Stimulated activated effector memory CD8-positive, alpha-beta T cell treated with anti-CD3 and anti-CD28 coated beads, Interleukin-12 subunit alpha, Interleukin-12 subunit beta, amount 100 ng/mL, for 72 hours (primary cell): Measurements from ENCODE around the gene SLC26A1.
A peak's percentile ranks its signal among the peaks of the same experiment; 100 is the strongest.

ENCODE experiments used
- ATAC-seq: fragments of 150-1000 bp; cut with Tn5 transposase; 2 replicates; pipeline ENCODE4 v1.10.0; 2021
- DNase-seq, 2 donors: peaks; one replicate each; pipeline ENCODE4 v3.0.0; 2021 to 2022; ENCODE audit warnings: low spot score in 2 of 2
- H3K27ac Mint-ChIP-seq: one replicate; pipeline ENCODE4 v1.8.0; 2022; ENCODE audit warnings: mild to moderate bottlenecking, mixed read lengths
- H3K36me3 Mint-ChIP-seq: one replicate; pipeline ENCODE4 v1.8.0; 2022; ENCODE audit warnings: mild to moderate bottlenecking, mixed read lengths
- H3K4me1 Mint-ChIP-seq: one replicate; pipeline ENCODE4 v1.8.0; 2022; ENCODE audit warnings: mixed read lengths
- H3K4me3 Mint-ChIP-seq: one replicate; pipeline ENCODE4 v1.8.0; 2022; ENCODE audit warnings: mild to moderate bottlenecking, mixed read lengths
- H3K9me3 Mint-ChIP-seq: one replicate; pipeline ENCODE4 v1.8.0; 2022; ENCODE audit warnings: mixed read lengths

SLC26A1 gene

GRCh38 chr4:1032861-1033260, 39.7 kb upstream of the SLC26A1 start:
- H3K9me3 Mint-ChIP-seq: no peaks in the 10 kb centered on the region
- H3K4me3 Mint-ChIP-seq: no peak overlapping the region
- no peaks in the 10 kb centered on the region for H3K4me1 Mint-ChIP-seq
- DNase-seq (no peak), ATAC-seq (no peak)
- no peaks in the 10 kb centered on the region for H3K36me3 Mint-ChIP-seq
- no peak overlapping the region for H3K27ac Mint-ChIP-seq

- Mint-ChIP-seq H3K9me3 (no peaks in the 10 kb centered on the region), H3K4me3 (no peak overlapping the region), H3K4me1 (no peaks in the 10 kb centered on the region), H3K27ac (no peak overlapping the region), H3K36me3 (no peaks in the 10 kb centered on the region)
- ATAC-seq: no peak
- no peak for DNase-seq
Observed at GRCh38 chr4:1031956-1032795, 39.0 kb upstream of the SLC26A1 start.

GRCh38 chr4:1031346-1031745, 38.1 kb upstream of the SLC26A1 start:
- no peak overlapping the region for H3K27ac Mint-ChIP-seq
- DNase-seq (no peak), ATAC-seq (no peak)
- H3K36me3 Mint-ChIP-seq: no peaks in the 10 kb centered on the region
- H3K4me1 Mint-ChIP-seq: no peaks in the 10 kb centered on the region
- no peak overlapping the region for H3K4me3 Mint-ChIP-seq
- no peaks in the 10 kb centered on the region for H3K9me3 Mint-ChIP-seq

- H3K27ac Mint-ChIP-seq: no peak overlapping the region
- no peaks in the 10 kb centered on the region for H3K36me3 Mint-ChIP-seq
- no peak overlapping the region for H3K4me3 Mint-ChIP-seq
- peaks cover 6% of the 10 kb centered on the region for H3K4me1 Mint-ChIP-seq
- no peak for ATAC-seq
- DNase-seq: no peak
- H3K9me3 Mint-ChIP-seq: no peaks in the 10 kb centered on the region
Observed at GRCh38 chr4:1030559-1030958, 37.4 kb upstream of the SLC26A1 start.

GRCh38 chr4:1030031-1030430, 36.8 kb upstream of the SLC26A1 start:
- Mint-ChIP-seq H3K4me3 (no peak overlapping the region), H3K4me1 (peaks cover 6% of the 10 kb centered on the region), H3K27ac (no peak overlapping the region), H3K36me3 (peaks cover 4% of the 10 kb centered on the region), H3K9me3 (no peaks in the 10 kb centered on the region)
- ATAC-seq: no peak
- no peak for DNase-seq

GRCh38 chr4:1029529-1029928, 36.3 kb upstream of the SLC26A1 start:
- ATAC-seq (no peak), DNase-seq (no peak)
- Mint-ChIP-seq H3K9me3 (no peaks in the 10 kb centered on the region), H3K36me3 (peaks cover 6% of the 10 kb centered on the region), H3K4me1 (peaks cover 6% of the 10 kb centered on the region), H3K4me3 (no peak overlapping the region), H3K27ac (no peak overlapping the region)

- Mint-ChIP-seq H3K36me3 (peaks cover 6% of the 10 kb centered on the region), H3K4me3 (no peak overlapping the region), H3K4me1 (peaks cover 6% of the 10 kb centered on the region), H3K27ac (no peak overlapping the region), H3K9me3 (no peaks in the 10 kb centered on the region)
- ATAC-seq: no peak
- no peak for DNase-seq
Observed at GRCh38 chr4:1028574-1029220, 35.5 kb upstream of the SLC26A1 start.

GRCh38 chr4:1027915-1028238, 34.7 kb upstream of the SLC26A1 start:
- H3K27ac Mint-ChIP-seq: no peak overlapping the region
- H3K9me3 Mint-ChIP-seq: no peaks in the 10 kb centered on the region
- DNase-seq: no peak
- peaks cover 6% of the 10 kb centered on the region for H3K36me3 Mint-ChIP-seq
- peaks cover 6% of the 10 kb centered on the region for H3K4me1 Mint-ChIP-seq
- no peak overlapping the region for H3K4me3 Mint-ChIP-seq
- no peak for ATAC-seq

GRCh38 chr4:1027219-1027914, 34.2 kb upstream of the SLC26A1 start:
- ATAC-seq (no peak), DNase-seq (no peak)
- no peaks in the 10 kb centered on the region for H3K9me3 Mint-ChIP-seq
- H3K4me3 Mint-ChIP-seq: no peak overlapping the region
- H3K27ac Mint-ChIP-seq: no peak overlapping the region
- H3K36me3 Mint-ChIP-seq: peaks cover 6% of the 10 kb centered on the region
- H3K4me1 Mint-ChIP-seq: peaks cover 6% of the 10 kb centered on the region

GRCh38 chr4:1026115-1026514, 32.9 kb upstream of the SLC26A1 start:
- no peak overlapping the region for H3K4me3 Mint-ChIP-seq
- no peaks in the 10 kb centered on the region for H3K9me3 Mint-ChIP-seq
- H3K27ac Mint-ChIP-seq: peak overlapping the region; percentile 23
- DNase-seq (no peak), ATAC-seq (peak; percentile 82)
- H3K36me3 Mint-ChIP-seq: peaks cover 6% of the 10 kb centered on the region
- H3K4me1 Mint-ChIP-seq: peaks cover 6% of the 10 kb centered on the region

- H3K9me3 Mint-ChIP-seq: no peaks in the 10 kb centered on the region
- H3K4me1 Mint-ChIP-seq: peaks cover 6% of the 10 kb centered on the region
- no peak for DNase-seq
- no peak for ATAC-seq
- no peak overlapping the region for H3K27ac Mint-ChIP-seq
- peaks cover 6% of the 10 kb centered on the region for H3K36me3 Mint-ChIP-seq
- H3K4me3 Mint-ChIP-seq: no peak overlapping the region
Observed at GRCh38 chr4:1024882-1025545, 31.8 kb upstream of the SLC26A1 start.

GRCh38 chr4:1023895-1024740, 30.9 kb upstream of the SLC26A1 start:
- H3K4me1 Mint-ChIP-seq: peaks cover 6% of the 10 kb centered on the region
- H3K9me3 Mint-ChIP-seq: no peaks in the 10 kb centered on the region
- H3K36me3 Mint-ChIP-seq: peaks cover 6% of the 10 kb centered on the region
- H3K4me3 Mint-ChIP-seq: no peak overlapping the region
- H3K27ac Mint-ChIP-seq: no peak overlapping the region
- DNase-seq: no peak
- ATAC-seq: no peak

GRCh38 chr4:1023075-1023640, 30.0 kb upstream of the SLC26A1 start:
- peaks cover 6% of the 10 kb centered on the region for H3K4me1 Mint-ChIP-seq
- no peak overlapping the region for H3K27ac Mint-ChIP-seq
- peaks cover 6% of the 10 kb centered on the region for H3K36me3 Mint-ChIP-seq
- H3K4me3 Mint-ChIP-seq: no peak overlapping the region
- no peak for ATAC-seq
- no peak for DNase-seq
- no peaks in the 10 kb centered on the region for H3K9me3 Mint-ChIP-seq

- Mint-ChIP-seq H3K9me3 (no peaks in the 10 kb centered on the region), H3K27ac (no peak overlapping the region), H3K4me1 (peaks cover 9% of the 10 kb centered on the region), H3K36me3 (peaks cover 6% of the 10 kb centered on the region), H3K4me3 (no peak overlapping the region)
- ATAC-seq: no peak
- no peak for DNase-seq
Observed at GRCh38 chr4:1022739-1023066, 29.5 kb upstream of the SLC26A1 start.
